Muscle of arm (tissue), 12 donors: ENCODE results near the gene TMEM250. TPM values are rescaled to one million over a fixed set of nuclear protein-coding genes. Genes with fewer than 3 reads are reported as not detected.

ENCODE experiments used
- polyA plus RNA-seq, 12 donors: library from polyadenylated mRNA; unstranded; fragments of 120-200 nt; gene quantifications; one replicate each; pipeline ENCODE4 v1.2.1, GENCODE V29; 2013; ENCODE audit not compliant: insufficient read length in 12 of 12

Gene TMEM250
- polyA plus RNA-seq, 12 donors: 13.9 to 27.7 (median 18.1) TPM; not detected in 1

Other genes starting within 250 kb of the TMEM250 start
- gene CAMSAP1, start 211.3 kb downstream of the TMEM250 start, polyA plus RNA-seq: 10 to 100 TPM in 11 of 12 donors, not detected in 1; 18.1 to 32.5 (median 25.4) TPM
- 10 to 100 TPM in 11 of 12 donors, not detected in 1; 27.0 to 43.2 (median 40.6) TPM for gene UBAC1, start 157.5 kb downstream of the TMEM250 start, polyA plus RNA-seq
- gene NACC2, start 23.6 kb downstream of the TMEM250 start, polyA plus RNA-seq: 10 to 100 TPM in 5 of 12 donors, 1 to 10 TPM in 7; 4.9 to 60.9 (median 9.1) TPM
- gene LHX3, start 86.3 kb upstream of the TMEM250 start, polyA plus RNA-seq: under 1 TPM in 2 of 12 donors, not detected in 10; 0.08 to 0.28 TPM
- 10 to 100 TPM in 3 of 12 donors, 1 to 10 TPM in 8, not detected in 1; 6.1 to 13.7 (median 8.9) TPM for gene QSOX2, start 126.9 kb upstream of the TMEM250 start, polyA plus RNA-seq
- under 1 TPM in 8 of 12 donors, not detected in 4; 0.03 to 0.68 (median 0.06) TPM for gene CCDC187, start 185.2 kb upstream of the TMEM250 start, polyA plus RNA-seq
- gene GPSM1, start 208.7 kb upstream of the TMEM250 start, polyA plus RNA-seq: 10 to 100 TPM in 11 of 12 donors, not detected in 1; 14.2 to 45.9 (median 20.8) TPM
- 10 to 100 TPM in 4 of 12 donors, 1 to 10 TPM in 6, not detected in 2; 4.5 to 16.7 (median 9.1) TPM for gene DNLZ, start 244.9 kb upstream of the TMEM250 start, polyA plus RNA-seq